ENCODE results near the gene TNFRSF12A. TPM values are rescaled to one million over a fixed set of nuclear protein-coding genes. Genes with fewer than 3 reads are reported as not detected.

TNFRSF12A gene
- total and polyA plus RNA-seq, 10 of the 15 experiments (the other 5 are each of a cell fraction or from before 2014, with no cell fraction given), result 0.35 to 1.7 (median 1.2) TPM; not detected in 2

DNA sequence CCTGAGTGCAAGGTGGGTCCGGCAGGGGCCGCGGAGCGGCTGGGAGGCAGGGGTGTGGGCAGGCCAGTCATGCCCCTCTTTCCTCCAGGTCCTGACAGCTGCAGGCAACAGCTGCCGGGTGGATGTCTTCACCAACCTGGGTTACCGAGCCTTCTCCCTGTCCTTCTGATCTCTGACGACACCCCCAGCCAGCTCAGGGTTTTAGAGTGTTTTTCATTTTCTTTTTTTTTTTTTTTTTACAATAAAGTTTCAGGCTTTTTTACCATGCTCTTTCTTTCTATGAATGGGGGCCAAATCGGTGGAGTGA, 7.3 kb downstream of the TNFRSF12A start:
- FAIRE-seq (no peak), ATAC-seq (no peak), DNase-seq (ENCODE audit: low read depth, low spot score) (no peak)
- H3K4me2 ChIP-seq (ENCODE audit: control insufficient read depth, insufficient read depth), result no peak overlapping the region
- no TSS peak for BruUV-seq (replicated peaks)
- no peaks in the 10 kb centered on the region for H3K79me2 ChIP-seq (ENCODE audit: control insufficient read depth, insufficient read depth, low read length)
- ChIA-PET SMC1A (ENCODE audit: uncharacterized antibody, unreplicated experiment) (interaction anchor here (1.1 to 10.1 kb wide), 7 partner anchors 12 to 102 kb away, joined by 3 to 91 read pairs (median 4); no protein-coding TSS in a partner anchor), RAD21 (ENCODE audit: unreplicated experiment) (interaction anchor here (1.2 to 6.5 kb wide), 8 partner anchors 8 to 63 kb away, joined by 4 to 94 read pairs (median 8); partner anchors contain the start of genes KREMEN2 and TNFRSF12A), POLR2A (interaction anchor here (0.7 to 1.4 kb wide), 4 partner anchors 24 to 148 kb away, joined by 3 to 4 read pairs (median 4); no protein-coding TSS in a partner anchor), CTCF (interaction anchor here (0.7 to 18.2 kb wide), 18 partner anchors 8 to 499 kb away, joined by 3 to 421 read pairs (median 7); partner anchors contain the start of genes PKMYT1, TNFRSF12A and ZNF213)
- no peaks in the 10 kb centered on the region for H3K9me3 ChIP-seq (replicated peaks; ENCODE audit: control insufficient read depth, insufficient read depth, low read length)
- no peak overlapping the region for H2AFZ ChIP-seq (ENCODE audit: control insufficient read depth, low read depth, low read length)
- H3K4me1 ChIP-seq (ENCODE audit: control insufficient read depth, insufficient read depth, low read length), result peaks cover 9% of the 10 kb centered on the region
- intact Hi-C loops (cut with micrococcal nuclease; ENCODE audit: unreplicated experiment), result no loop called here
- H4K20me1 ChIP-seq (ENCODE audit: control insufficient read depth, insufficient read depth), result 0 out of 2 replicates have a peak, but pooled peaks cover 3% of the 10 kb centered on the region
- TF ChIP-seq IKZF2 (IDR thresholded peaks at IDR 0.05) (no peak), PAX8 (IDR thresholded peaks at IDR 0.05) (no peak), STAT3 (IDR thresholded peaks at IDR 0.05; ENCODE audit: low read depth, low read length) (no peak), RUNX3 (IDR thresholded peaks at IDR 0.05; ENCODE audit: low read length) (no peak), SPI1 (IDR thresholded peaks at IDR 0.05; ENCODE audit: borderline replicate concordance, insufficient read depth, low read depth, low read length) (no peak)
- TF ChIP-seq, protein P1, sequence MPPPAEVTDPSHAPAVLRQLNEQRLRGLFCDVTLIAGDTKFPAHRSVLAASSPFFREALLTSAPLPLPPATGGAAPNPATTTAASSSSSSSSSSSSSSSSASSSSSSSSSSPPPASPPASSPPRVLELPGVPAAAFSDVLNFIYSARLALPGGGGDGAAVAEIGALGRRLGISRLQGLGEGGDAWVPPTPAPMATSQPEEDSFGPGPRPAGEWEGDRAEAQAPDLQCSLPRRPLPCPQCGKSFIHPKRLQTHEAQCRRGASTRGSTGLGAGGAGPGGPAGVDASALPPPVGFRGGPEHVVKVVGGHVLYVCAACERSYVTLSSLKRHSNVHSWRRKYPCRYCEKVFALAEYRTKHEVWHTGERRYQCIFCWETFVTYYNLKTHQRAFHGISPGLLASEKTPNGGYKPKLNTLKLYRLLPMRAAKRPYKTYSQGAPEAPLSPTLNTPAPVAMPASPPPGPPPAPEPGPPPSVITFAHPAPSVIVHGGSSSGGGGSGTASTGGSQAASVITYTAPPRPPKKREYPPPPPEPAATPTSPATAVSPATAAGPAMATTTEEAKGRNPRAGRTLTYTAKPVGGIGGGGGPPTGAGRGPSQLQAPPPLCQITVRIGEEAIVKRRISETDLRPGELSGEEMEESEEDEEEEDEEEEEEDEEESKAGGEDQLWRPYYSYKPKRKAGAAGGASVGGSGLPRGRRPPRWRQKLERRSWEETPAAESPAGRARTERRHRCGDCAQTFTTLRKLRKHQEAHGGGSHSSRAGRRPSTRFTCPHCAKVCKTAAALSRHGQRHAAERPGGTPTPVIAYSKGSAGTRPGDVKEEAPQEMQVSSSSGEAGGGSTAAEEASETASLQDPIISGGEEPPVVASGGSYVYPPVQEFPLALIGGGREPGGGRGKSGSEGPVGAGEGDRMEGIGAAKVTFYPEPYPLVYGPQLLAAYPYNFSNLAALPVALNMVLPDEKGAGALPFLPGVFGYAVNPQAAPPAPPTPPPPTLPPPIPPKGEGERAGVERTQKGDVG (CRISPR knock-in tag; IDR thresholded peaks at IDR 0.05), result no peak
- TF ChIP-seq, protein P2, sequence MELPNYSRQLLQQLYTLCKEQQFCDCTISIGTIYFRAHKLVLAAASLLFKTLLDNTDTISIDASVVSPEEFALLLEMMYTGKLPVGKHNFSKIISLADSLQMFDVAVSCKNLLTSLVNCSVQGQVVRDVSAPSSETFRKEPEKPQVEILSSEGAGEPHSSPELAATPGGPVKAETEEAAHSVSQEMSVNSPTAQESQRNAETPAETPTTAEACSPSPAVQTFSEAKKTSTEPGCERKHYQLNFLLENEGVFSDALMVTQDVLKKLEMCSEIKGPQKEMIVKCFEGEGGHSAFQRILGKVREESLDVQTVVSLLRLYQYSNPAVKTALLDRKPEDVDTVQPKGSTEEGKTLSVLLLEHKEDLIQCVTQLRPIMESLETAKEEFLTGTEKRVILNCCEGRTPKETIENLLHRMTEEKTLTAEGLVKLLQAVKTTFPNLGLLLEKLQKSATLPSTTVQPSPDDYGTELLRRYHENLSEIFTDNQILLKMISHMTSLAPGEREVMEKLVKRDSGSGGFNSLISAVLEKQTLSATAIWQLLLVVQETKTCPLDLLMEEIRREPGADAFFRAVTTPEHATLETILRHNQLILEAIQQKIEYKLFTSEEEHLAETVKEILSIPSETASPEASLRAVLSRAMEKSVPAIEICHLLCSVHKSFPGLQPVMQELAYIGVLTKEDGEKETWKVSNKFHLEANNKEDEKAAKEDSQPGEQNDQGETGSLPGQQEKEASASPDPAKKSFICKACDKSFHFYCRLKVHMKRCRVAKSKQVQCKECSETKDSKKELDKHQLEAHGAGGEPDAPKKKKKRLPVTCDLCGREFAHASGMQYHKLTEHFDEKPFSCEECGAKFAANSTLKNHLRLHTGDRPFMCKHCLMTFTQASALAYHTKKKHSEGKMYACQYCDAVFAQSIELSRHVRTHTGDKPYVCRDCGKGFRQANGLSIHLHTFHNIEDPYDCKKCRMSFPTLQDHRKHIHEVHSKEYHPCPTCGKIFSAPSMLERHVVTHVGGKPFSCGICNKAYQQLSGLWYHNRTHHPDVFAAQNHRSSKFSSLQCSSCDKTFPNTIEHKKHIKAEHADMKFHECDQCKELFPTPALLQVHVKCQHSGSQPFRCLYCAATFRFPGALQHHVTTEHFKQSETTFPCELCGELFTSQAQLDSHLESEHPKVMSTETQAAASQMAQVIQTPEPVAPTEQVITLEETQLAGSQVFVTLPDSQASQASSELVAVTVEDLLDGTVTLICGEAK (IDR thresholded peaks at IDR 0.05; ENCODE audit: borderline replicate concordance), result no peak
- TF ChIP-seq, protein P3, sequence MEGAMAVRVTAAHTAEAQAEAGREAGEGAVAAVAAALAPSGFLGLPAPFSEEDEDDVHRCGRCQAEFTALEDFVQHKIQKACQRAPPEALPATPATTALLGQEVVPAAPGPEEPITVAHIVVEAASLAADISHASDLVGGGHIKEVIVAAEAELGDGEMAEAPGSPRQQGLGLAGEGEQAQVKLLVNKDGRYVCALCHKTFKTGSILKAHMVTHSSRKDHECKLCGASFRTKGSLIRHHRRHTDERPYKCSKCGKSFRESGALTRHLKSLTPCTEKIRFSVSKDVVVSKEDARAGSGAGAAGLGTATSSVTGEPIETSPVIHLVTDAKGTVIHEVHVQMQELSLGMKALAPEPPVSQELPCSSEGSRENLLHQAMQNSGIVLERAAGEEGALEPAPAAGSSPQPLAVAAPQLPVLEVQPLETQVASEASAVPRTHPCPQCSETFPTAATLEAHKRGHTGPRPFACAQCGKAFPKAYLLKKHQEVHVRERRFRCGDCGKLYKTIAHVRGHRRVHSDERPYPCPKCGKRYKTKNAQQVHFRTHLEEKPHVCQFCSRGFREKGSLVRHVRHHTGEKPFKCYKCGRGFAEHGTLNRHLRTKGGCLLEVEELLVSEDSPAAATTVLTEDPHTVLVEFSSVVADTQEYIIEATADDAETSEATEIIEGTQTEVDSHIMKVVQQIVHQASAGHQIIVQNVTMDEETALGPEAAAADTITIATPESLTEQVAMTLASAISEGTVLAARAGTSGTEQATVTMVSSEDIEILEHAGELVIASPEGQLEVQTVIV (IDR thresholded peaks at IDR 0.05; ENCODE audit: borderline replicate concordance, partially characterized antibody), result no peak
- TF ChIP-seq, protein P4, sequence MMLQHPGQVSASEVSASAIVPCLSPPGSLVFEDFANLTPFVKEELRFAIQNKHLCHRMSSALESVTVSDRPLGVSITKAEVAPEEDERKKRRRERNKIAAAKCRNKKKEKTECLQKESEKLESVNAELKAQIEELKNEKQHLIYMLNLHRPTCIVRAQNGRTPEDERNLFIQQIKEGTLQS (IDR thresholded peaks at IDR 0.05; ENCODE audit: borderline replicate concordance, extremely low read depth, low read depth, low read length), result no peak
- H3K27me3 ChIP-seq (replicated peaks in 1 of 2; ENCODE audit: control insufficient read depth in 2 of 2, insufficient read depth in 2 of 2, low read length in 1 of 2), result peaks cover 7 to 8% of the 10 kb centered on the region in 2 experiments
- peaks cover 4 to 7% of the 10 kb centered on the region in 2 experiments; a peak in 3 of 4 replicates for H3K36me3 ChIP-seq (ENCODE audit: control insufficient read depth in 2 of 2, insufficient read depth in 2 of 2, low read length in 1 of 2)
- in situ Hi-C loops (cut with MboI), result no loop called here
- no peak overlapping the region for H3K9ac ChIP-seq (ENCODE audit: control insufficient read depth, insufficient read depth, low read length)
- no peak overlapping the region for H3K4me3 ChIP-seq
- no peak overlapping the region for H3K27ac ChIP-seq (ENCODE audit: control insufficient read depth, insufficient read depth)
- 72% methylated on average over 7 of the region's 8 CpGs for WGBS (ENCODE audit: insufficient coverage, insufficient replicate concordance, low lambda C conversion rate, missing lambda C conversion rate)
